GM13976 (cell line): Measurements from ENCODE around the gene LYZ.

ENCODE experiments used
- DNase-seq: peaks from one replicate; pipeline ENCODE4 v3.0.0; 2012; ENCODE audit warnings: low spot score
- CTCF ChIP-seq: IDR thresholded peaks from 2 replicates; pipeline ENCODE4 v1.5.1; 2012; ENCODE audit warnings: borderline replicate concordance, mild to moderate bottlenecking; ENCODE audit not compliant: insufficient read depth; ENCODE audit errors: extremely low read depth, missing control alignments, control extremely low read depth
- in situ Hi-C: fragments of 300-500 bp; cut with MboI; formaldehyde crosslinking; loops from one replicate; pipeline ENCODE4 v1.12.0; 2022; ENCODE audit warnings: low sequenced_read_pairs, mixed read lengths, inconsistent platforms; ENCODE audit not compliant: unreplicated experiment

LYZ gene

GRCh38 chr12:69339999-69340398 is 8.2 kb upstream of the LYZ start:
- no peak for TF ChIP-seq CTCF
- in situ Hi-C loops, result no loop called here
- no peak for DNase-seq

GRCh38 chr12:69341328-69341727 is 6.9 kb upstream of the LYZ start:
- DNase-seq, result no peak
- in situ Hi-C loops, result no loop called here
- TF ChIP-seq CTCF, result no peak

GRCh38 chr12:69342421-69342820 is 5.8 kb upstream of the LYZ start:
- in situ Hi-C loops, result no loop called here
- TF ChIP-seq CTCF, result no peak
- no peak for DNase-seq

GRCh38 chr12:69343357-69343756 is 4.8 kb upstream of the LYZ start:
- in situ Hi-C loops, result no loop called here
- DNase-seq, result no peak
- no peak for TF ChIP-seq CTCF

- no peak for DNase-seq
- no peak for TF ChIP-seq CTCF
- in situ Hi-C loops, result no loop called here
Observed at GRCh38 chr12:69343885-69344612, 4.1 kb upstream of the LYZ start.

GRCh38 chr12:69345077-69345476 is 3.1 kb upstream of the LYZ start:
- in situ Hi-C loops, result no loop called here
- no peak for DNase-seq
- TF ChIP-seq CTCF, result no peak
